GM19193 (cell line): ENCODE data around the gene IL18.

Experiments
- POLR2A ChIP-seq: IDR thresholded peaks from 4 replicates; pipeline ENCODE4 v1.6.1; 2011; ENCODE audit not compliant: insufficient read depth, insufficient read length; ENCODE audit errors: extremely low read depth

Gene IL18

DNA sequence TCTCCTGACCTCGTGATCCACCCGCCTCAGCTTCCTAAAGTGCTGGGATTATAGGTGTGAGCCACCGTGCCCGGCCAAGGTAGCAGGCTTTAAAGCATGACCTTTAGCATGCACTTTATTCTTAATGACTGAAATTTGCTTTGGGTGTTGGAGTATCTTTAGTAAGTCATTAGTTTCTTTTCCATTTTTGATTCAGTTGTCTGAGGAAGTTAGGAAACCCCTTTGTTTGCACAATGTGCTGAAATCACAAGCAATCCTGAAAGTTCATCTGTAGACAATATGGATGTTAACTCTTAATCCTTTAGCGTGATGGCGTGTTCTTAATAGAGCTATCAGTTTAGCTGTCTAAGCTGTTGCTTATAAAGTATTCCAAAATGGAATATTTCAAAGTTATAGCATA is 60.4 kb downstream of the IL18 start:
- TF ChIP-seq POLR2A = no peak

DNA sequence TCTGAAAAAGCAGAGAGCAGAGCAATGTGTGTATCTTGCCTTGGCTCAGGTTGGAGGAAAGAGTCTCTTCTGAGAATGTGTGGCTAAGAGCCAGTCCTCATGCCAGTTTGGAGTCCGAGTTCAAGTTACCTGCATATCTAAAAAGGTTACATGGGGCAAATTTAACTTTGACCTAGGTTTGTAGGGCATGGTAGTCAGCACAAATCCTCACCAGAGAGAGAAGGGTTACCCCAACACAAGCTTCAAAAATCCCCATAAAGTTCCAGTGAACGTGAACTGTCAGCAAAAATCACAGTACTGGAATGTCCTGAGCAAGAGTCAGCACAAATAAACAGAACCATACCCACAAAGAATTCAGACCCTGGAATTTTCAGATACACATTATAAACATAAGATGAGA is 63.4 kb downstream of the IL18 start:
- no peak for TF ChIP-seq POLR2A

DNA sequence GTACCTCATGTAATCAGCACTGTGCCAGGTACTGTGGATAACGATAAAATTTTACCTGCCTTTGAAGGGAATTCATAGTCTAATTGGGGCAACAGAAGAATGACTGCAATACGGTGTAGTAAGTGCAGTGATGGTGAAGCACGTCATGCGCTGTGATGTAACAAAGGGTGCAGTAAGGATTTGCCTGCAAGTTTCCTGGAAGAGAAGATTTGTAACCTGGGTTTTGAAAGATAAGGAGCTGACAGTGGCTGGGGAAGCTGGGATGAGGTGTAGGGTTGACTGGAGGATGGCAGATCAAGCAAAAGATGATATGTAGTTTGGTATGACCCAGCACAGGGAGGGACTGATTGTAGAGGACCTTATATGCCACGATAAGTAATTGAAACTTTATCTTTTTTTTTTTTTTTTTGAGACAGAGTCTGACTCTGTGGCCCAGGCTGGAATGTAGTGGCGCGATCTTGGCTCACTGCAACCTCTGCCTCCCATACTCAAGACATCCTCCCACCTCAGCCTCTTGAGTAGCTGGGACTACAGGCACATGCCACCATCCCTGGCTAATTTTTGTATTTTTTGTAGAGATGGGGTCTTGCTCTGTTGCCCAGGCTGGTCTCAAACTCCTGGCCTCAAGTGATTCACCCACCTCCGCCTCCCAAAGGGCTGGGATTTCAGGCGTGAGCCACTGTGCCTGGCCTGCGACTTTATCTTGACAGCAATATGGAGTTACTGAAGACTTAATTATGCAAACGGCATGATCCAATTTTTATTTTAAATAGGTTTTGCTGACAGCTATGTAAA is 66.0 kb downstream of the IL18 start:
- TF ChIP-seq POLR2A = no peak

DNA sequence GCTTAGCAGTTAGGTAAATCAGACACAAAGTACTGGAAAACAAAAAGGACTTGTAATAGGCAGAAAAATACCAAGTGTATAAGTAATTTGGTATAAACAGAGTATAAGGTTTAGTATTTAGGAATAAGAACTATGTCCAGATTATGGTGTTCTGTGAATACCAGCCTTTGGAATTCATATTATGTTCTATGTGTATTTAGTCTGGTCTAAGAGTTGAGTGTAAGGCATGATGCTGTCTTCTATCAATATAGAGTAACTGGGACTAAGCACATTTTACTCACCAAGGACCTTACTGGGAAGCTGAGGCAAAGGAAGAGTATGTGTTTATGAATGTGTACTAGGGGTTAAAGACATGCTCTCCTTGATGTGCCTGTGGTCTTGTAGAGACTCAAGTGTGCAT is 67.7 kb downstream of the IL18 start:
- no peak for TF ChIP-seq POLR2A
